Thyroid gland (tissue), 4 donors: ENCODE measurements around the gene GPC6.

Experiments
- POLR2A ChIP-seq, 2 donors: fragments of 450-650 bp; IDR thresholded peaks; one replicate each; pipeline ENCODE4 v1.6.1; 2017; ENCODE audit warnings: antibody characterized with exemption in 2 of 2, mild to moderate bottlenecking in 2 of 2, moderate library complexity in 1 of 2
- TF ChIP-seq, protein P1 (sequence below), 6 experiments: fragments of 200-600 bp in 3 of 6; fragments of 450-650 bp in 3 of 6; sonication (generic) in 3 of 6; IDR thresholded peaks; one replicate each; pipeline ENCODE4 v1.5.1; 2016 to 2019; ENCODE audit warnings: antibody characterized with exemption in 6 of 6, mild to moderate bottlenecking in 2 of 6, inconsistent platforms in 1 of 6, moderate library complexity in 1 of 6

DNA sequence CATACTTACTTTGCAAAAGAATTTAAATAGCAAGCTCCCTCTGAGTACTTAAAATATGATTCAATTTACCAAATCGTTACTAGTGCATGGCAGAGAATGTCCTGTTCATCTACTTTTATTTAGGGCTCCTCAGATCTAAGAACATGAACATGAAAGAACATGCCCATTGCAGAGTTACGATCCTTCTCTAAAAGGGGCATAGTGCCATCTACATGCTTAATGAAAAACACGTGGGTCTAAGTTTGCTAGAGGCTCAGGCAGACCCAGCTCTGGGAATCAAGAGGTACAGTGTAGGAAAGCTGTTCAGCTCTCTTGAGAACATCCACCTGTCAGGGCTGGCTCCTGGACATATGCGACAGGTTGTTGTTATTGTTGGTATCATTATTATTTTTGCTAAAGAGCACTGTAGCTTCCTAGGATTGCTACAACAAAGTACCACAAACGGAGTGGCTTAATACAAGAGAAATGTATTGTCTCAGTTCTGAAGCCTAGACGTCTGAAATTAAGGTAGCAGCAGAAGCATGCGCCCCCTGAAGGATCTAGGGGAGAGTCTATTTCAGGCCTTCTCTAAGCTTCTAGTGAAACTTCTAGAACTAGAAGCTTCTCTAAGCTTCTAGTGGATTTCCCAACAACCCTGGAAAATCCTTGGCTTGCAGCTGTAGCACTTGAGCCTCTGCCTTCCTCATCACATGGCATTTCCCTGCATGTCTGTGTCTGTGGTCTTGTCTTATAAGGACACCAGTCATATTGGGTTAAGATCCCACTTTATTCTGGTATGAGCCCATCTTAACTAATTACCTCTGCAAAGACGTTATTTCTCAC is 1119.0 kb downstream of the GPC6 start:
- TF ChIP-seq POLR2A (IDR thresholded peaks at IDR 0.05) = no peak
- TF ChIP-seq, protein P1, sequence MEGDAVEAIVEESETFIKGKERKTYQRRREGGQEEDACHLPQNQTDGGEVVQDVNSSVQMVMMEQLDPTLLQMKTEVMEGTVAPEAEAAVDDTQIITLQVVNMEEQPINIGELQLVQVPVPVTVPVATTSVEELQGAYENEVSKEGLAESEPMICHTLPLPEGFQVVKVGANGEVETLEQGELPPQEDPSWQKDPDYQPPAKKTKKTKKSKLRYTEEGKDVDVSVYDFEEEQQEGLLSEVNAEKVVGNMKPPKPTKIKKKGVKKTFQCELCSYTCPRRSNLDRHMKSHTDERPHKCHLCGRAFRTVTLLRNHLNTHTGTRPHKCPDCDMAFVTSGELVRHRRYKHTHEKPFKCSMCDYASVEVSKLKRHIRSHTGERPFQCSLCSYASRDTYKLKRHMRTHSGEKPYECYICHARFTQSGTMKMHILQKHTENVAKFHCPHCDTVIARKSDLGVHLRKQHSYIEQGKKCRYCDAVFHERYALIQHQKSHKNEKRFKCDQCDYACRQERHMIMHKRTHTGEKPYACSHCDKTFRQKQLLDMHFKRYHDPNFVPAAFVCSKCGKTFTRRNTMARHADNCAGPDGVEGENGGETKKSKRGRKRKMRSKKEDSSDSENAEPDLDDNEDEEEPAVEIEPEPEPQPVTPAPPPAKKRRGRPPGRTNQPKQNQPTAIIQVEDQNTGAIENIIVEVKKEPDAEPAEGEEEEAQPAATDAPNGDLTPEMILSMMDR (IDR thresholded peaks at IDR 0.05) = no peak
